KBM-7 (cell line): ENCODE measurements around the gene ZMYM2.
A peak's percentile ranks its signal among the peaks of the same experiment; 100 is the strongest.
"Not testable (repeated sequence)": the region's sequence is repeated elsewhere in the genome, so short reads cannot be mapped to it uniquely, and the experiment has no call there.

ENCODE experiments used
- DNase-seq: peaks from one replicate; pipeline ENCODE4 v3.0.0-alpha.2; 2015
- in situ Hi-C: fragments of 300-500 bp; cut with MboI; formaldehyde crosslinking; loops from 2 replicates; pipeline ENCODE4 v1.14.3; 2020; ENCODE audit warnings: low sequenced_read_pairs, low pct_unique_long_range_greater_than_20kb, mixed read lengths

The ZMYM2 gene

GRCh38 chr13:19958155-19959111 is at the start of gene ZMYM2:
Gene ZMYM2, plus strand, starts transcription at chr13:19958727. Its CDS starts 34,346 bp downstream, at chr13:19993073.
- peak; percentile 96 for DNase-seq
- in situ Hi-C loops: loop anchor here (25.0 kb wide), 1 partner anchor 96 kb away; the partner anchor contains the start of gene ZMYM5

- no peak for DNase-seq
Observed at GRCh38 chr13:19910336-19911072, 48.0 kb upstream of the ZMYM2 start.

GRCh38 chr13:19927117-19927748 is 31.3 kb upstream of the ZMYM2 start:
- DNase-seq: peak; percentile 22
- in situ Hi-C loops: no loop called here

More at GRCh38 chr13:19910336-19911072, 48.0 kb upstream of the ZMYM2 start:
- in situ Hi-C loops: no loop called here

GRCh38 chr13:19940106-19940505 is 18.4 kb upstream of the ZMYM2 start:
- in situ Hi-C loops: no loop called here
- no peak for DNase-seq

GRCh38 chr13:19950374-19950773 is 8.2 kb upstream of the ZMYM2 start:
- DNase-seq: no peak
- in situ Hi-C loops: loop anchor here (25.0 kb wide), 1 partner anchor 88 kb away; the partner anchor contains the start of gene ZMYM5

- in situ Hi-C loops: loop anchor here (25.0 kb wide), 1 partner anchor 91 kb away; the partner anchor contains the start of gene ZMYM5
- DNase-seq: no peak
Observed at GRCh38 chr13:19952850-19953249, 5.7 kb upstream of the ZMYM2 start.

GRCh38 chr13:19955873-19956559 is 2.5 kb upstream of the ZMYM2 start:
- in situ Hi-C loops: loop anchor here (25.0 kb wide), 1 partner anchor 94 kb away; the partner anchor contains the start of gene ZMYM5
- no peak for DNase-seq

GRCh38 chr13:19957320-19958154 is 990 bp upstream of the ZMYM2 start:
- in situ Hi-C loops: loop anchor here (25.0 kb wide), 1 partner anchor 95 kb away; the partner anchor contains the start of gene ZMYM5
- no peak for DNase-seq

GRCh38 chr13:19959141-19959830 is 759 bp downstream of the ZMYM2 start:
- peak; percentile 60 for DNase-seq
- in situ Hi-C loops: loop anchor here (25.0 kb wide), 1 partner anchor 97 kb away; the partner anchor contains the start of gene ZMYM5

- in situ Hi-C loops: loop anchor here (25.0 kb wide), 1 partner anchor 98 kb away; the partner anchor contains the start of gene ZMYM5
- peak; percentile 94 for DNase-seq
Observed at GRCh38 chr13:19959831-19960652, 1.5 kb downstream of the ZMYM2 start.

- DNase-seq: peak; percentile 10
Observed at GRCh38 chr13:19960653-19960976, 2.1 kb downstream of the ZMYM2 start.

GRCh38 chr13:19961489-19961888 is 3.0 kb downstream of the ZMYM2 start:
- in situ Hi-C loops: loop anchor here (25.0 kb wide), 1 partner anchor 99 kb away; the partner anchor contains the start of gene ZMYM5
- DNase-seq: no peak

More at GRCh38 chr13:19960653-19960976, 2.1 kb downstream of the ZMYM2 start:
- in situ Hi-C loops: loop anchor here (25.0 kb wide), 1 partner anchor 98 kb away; the partner anchor contains the start of gene ZMYM5

GRCh38 chr13:19961924-19962323 is 3.4 kb downstream of the ZMYM2 start:
- in situ Hi-C loops: loop anchor here (25.0 kb wide), 1 partner anchor 100 kb away; the partner anchor contains the start of gene ZMYM5
- DNase-seq: no peak

GRCh38 chr13:19962894-19963293 is 4.4 kb downstream of the ZMYM2 start:
- in situ Hi-C loops: loop anchor here (25.0 kb wide), 1 partner anchor 101 kb away; the partner anchor contains the start of gene ZMYM5
- DNase-seq: no peak

GRCh38 chr13:19967621-19968020 is 9.1 kb downstream of the ZMYM2 start:
- in situ Hi-C loops: loop anchor here (25.0 kb wide), 1 partner anchor 105 kb away; the partner anchor contains the start of gene ZMYM5
- peak; percentile 27 for DNase-seq

GRCh38 chr13:19974498-19975009 is 16.0 kb downstream of the ZMYM2 start:
- DNase-seq: not testable (repeated sequence)
- in situ Hi-C loops: loop anchor here (25.0 kb wide), 1 partner anchor 112 kb away; the partner anchor contains the start of gene ZMYM5
